Activated T-cell treated with anti-CD3 and anti-CD28 coated beads for 48 hours (primary cell): ENCODE measurements around the gene TRIM54.
"Not testable (repeated sequence)": the region's sequence is repeated elsewhere in the genome, so short reads cannot be mapped to it uniquely, and the experiment has no call there.

Experiments used
- DNase-seq: peaks from one replicate; pipeline ENCODE4 v3.0.0-alpha.2; 2020; ENCODE audit warnings: low read depth

TRIM54 gene

GRCh38 chr2:27284996-27285395, 2.8 kb downstream of the TRIM54 start:
- DNase-seq = no peak

- DNase-seq = no peak
Observed at GRCh38 chr2:27285481-27285880, 3.3 kb downstream of the TRIM54 start.

- no peak for DNase-seq
Observed at GRCh38 chr2:27288610-27289009, 6.4 kb downstream of the TRIM54 start.

- DNase-seq = no peak
Observed at GRCh38 chr2:27290549-27290948, 8.3 kb downstream of the TRIM54 start.

- no peak for DNase-seq
Observed at GRCh38 chr2:27291865-27292264, 9.6 kb downstream of the TRIM54 start.

DNA sequence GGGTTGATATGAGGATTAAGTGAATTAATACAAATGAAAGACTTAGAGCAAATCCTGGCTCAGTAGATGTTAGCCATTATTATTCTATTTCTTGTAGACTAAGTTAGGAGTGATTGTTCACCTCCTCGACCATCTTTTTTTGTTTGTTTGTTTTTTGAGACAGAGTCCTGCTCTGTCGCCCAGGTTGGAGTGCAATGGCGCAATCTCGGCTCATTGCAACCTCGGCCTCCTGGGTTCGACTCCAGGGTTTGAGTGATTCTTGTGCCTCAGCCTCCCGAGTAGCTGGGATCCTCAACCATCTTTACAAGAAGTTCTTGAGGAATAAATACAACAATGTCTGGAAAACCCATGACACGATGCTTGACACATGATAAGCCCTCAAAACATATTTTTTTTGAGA, 12.7 kb downstream of the TRIM54 start:
- no peak for DNase-seq

GRCh38 chr2:27296481-27296880, 14.3 kb downstream of the TRIM54 start:
- no peak for DNase-seq

DNA sequence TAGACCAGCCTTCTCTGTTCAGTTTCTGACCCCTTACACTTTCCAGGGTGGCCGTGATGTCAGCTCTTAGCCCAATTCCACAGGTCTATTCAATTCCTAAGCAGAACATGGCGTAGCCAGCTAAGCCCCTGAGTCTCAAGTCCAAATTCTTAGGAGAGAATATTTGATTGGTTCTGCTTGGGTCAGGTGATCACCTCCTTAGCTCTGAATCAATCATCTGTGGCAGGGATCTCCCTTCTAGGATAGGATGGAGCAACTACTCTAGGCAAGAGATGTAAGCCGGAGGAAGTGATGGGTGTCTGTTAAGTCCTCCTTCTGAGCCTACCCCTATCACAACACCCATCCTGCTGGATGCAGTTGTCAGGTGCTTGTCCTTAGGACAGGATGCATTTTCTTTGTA, 15.0 kb downstream of the TRIM54 start:
- no peak for DNase-seq

DNA sequence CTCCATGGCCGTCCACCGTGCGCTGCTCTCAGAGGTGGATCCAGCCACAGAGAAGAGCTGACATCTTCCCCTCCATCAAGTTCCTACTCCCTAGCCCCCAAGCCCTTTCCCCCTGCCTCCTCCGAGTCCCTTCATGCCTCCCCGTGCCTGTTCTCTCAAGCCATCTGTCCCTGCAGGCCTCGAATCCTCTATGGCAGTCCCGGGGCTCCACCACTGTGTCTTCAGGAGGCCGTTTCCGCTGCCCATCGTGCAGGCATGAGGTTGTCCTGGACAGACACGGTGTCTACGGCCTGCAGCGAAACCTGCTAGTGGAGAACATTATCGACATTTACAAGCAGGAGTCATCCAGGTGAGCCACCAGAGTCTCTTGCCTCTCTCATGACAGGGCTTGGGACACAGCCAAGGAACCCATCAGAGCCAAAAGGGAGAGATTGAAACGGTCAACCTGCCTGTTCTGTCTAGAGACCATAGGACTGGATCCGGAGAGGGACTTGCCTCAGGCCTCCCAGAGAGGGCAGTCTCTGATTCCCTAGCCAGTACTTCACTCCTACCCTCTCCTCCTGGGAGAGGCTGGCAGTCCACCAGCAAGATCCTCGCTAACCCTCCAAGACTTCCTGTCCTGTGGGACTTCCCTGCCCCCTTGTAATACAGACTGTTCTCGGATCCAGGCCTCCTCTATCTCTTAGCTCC, 16.3 kb downstream of the TRIM54 start:
- DNase-seq = no peak

GRCh38 chr2:27300606-27301005, 18.4 kb downstream of the TRIM54 start:
- not testable (repeated sequence) for DNase-seq

GRCh38 chr2:27303093-27304025, 21.1 kb downstream of the TRIM54 start:
- DNase-seq = no peak

DNA sequence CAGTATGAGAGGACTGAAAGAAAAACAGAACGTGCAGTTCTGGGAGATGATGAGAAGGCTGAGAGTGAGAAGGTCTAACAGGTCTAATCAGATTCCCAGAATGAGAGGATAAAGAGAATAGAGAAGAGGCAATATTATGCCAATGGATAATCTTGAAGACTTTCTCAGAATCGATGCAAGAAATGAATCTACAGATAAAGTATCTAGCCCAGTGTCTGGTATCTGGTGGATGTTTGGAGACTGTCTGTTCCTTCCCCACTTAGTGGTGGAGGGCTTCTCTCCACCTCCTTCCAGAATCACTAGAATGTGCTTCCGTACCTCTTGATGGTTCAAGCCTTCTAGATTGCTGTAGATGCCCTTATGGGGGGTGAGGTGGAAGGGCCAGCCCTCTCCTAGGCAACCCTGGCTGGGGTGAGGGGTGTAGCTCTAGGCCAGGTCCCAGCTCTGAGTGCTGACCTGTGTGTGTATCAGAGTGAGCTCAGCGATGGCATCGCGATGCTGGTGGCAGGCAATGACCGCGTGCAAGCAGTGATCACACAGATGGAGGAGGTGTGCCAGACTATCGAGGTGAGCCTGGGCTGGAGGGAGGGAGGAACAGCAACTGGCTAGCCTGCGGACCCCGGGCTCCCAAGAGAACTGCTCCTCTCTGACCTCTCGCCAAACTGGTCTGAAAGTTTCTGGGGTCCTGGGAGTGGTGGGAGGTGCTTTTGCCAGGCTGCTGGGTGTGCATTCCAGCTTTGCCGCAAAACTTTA, 22.4 kb downstream of the TRIM54 start:
- DNase-seq = no peak

- no peak for DNase-seq
Observed at GRCh38 chr2:27305516-27305915, 23.3 kb downstream of the TRIM54 start.

- no peak for DNase-seq
Observed at GRCh38 chr2:27306136-27306535, 23.9 kb downstream of the TRIM54 start.

DNA sequence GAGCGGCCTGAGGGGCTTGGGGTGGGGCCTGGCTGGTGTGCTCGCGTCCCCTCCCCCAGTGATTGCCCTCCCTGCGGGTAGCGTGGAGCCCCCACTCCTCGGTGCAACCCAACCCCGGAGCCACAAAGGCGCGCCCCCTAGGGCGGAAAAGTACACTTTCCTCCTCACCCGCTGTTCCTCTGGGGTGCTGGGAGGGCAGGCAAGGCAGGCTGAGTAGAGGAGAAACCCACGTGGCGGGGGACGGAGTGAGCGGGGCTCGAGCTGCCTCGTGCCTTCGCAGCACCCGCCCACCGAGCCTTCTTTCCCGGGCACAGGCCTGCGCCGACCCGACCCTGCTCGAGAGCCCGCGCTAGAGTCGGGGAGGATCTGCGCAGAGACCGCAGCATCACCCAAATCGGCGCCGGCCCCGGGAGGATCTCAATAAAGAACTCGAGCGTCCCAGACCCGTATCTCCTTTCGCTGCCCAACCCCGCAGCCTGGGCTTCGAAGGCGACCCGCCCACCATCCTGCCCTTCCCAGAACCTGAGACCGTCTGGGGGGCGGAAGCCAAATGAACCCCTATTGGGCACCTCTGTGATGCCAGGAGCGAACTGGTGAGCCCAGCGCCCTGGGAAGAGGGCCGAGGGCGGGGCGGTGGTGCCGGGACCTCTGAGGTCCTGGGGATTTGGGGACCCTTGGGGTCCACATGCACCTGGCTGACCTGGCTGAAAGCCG, 24.5 kb downstream of the TRIM54 start:
- no peak for DNase-seq

- no peak for DNase-seq
Observed at GRCh38 chr2:27307287-27307544, 25.0 kb downstream of the TRIM54 start.

DNA sequence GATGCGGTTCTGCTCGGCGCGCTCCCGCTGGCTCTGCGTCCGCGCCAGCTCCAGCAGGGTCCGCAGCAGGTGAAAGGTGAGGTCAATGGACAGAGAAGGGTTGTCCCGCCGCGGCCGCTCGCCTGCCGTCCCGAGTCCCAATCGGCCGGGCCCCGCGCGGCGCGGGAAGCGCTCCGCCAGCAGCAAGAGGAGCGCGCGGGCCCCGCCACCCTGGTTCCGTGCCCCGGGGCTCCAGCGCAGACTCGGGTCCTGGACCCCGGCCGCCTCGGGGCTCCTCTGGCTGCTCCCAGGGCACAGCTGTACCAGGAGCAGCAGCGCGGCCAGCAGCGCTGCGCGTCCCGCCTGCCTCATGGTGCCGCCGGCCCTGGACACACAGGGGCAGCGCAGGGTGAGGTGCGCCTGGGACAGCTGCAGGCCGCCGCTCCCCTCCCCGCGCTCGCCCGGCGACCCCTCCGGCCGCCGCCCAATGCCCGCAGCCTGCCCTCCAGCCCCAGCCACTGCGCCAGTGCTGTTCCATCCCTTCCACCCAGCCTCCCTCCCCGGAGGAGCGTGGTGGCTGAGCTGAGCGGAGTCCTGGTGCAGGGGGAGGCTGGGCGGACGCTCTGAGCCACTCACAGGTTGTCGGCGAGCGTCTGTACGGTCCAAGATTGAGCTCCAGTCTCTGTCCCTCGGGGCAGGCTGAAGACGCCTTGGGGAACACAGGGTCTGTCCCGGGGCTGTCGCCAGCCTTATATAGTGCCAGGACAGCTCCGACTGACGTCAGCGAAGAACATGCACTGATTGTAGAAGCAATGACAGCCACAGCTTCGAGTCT, 25.5 kb downstream of the TRIM54 start:
- DNase-seq = no peak

DNA sequence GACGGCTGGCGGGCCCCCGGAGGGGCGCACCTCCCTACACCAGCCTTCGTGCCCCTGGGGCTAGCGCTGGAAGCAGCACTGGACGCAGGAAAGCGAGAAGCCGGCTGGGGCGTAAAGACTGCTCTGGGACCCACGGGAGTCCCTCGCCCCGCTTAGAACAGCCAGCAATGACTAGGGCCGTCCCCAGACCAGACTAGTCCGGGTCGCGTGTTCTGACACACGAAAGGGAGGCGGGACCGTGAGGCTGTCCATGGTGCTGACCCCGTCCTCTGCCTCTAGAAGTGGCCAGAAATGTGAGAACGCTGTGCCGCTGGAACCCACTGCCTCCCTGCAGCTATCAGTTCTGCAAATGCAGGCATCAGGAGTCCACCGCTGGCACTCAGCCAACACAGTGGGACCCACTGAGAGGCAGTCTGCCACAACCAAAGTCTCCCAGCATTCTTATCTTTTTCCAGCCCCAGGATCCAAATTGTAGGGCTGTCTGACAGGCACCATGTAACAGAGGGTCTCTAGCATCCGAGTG, 26.2 kb downstream of the TRIM54 start, which contains the start of gene UCN:
Gene UCN, minus strand, starts transcription at position 87 of the 523 bp plus-strand sequence. CDS start 550 bp downstream, outside the sequence.
- no peak for DNase-seq

GRCh38 chr2:27309651-27310050, 27.4 kb downstream of the TRIM54 start:
- no peak for DNase-seq

GRCh38 chr2:27312152-27312551, 29.9 kb downstream of the TRIM54 start:
- no peak for DNase-seq
